HEK293 (cell line): ENCODE measurements around the gene ABLIM3.

Experiments used
- CTCF ChIA-PET: fragments of 350-600 bp; formaldehyde crosslinking; extraction: SDS; loops from one replicate; lab custom pipeline; 2021; ENCODE audit warnings: antibody characterized with exemption; lab: Yijun Ruan, JAX
- POLR2A ChIA-PET: fragments of 300-600 bp; formaldehyde crosslinking; extraction: SDS; loops from one replicate; lab custom pipeline; 2020; ENCODE audit warnings: antibody characterized with exemption, inconsistent platforms; lab: Yijun Ruan, JAX
- H3K27ac ChIP-seq: fragments of 200-500 bp; sonication (Bioruptor generic); 2 replicates; pipeline ENCODE4 v1.5.1; 2014; ENCODE audit warnings: low read depth, low read length, control low read depth, inconsistent platforms; ENCODE audit errors: extremely low read depth
- H3K36me3 ChIP-seq, 2 experiments: fragments of 200-500 bp in 1 of 2; sonication (Bioruptor generic) in 1 of 2; 1 replicate in 1 of 2; 2 replicates in 1 of 2; pipeline ENCODE4 v1.5.1; 2014 to 2017; ENCODE audit warnings: inconsistent platforms in 2 of 2, low read length in 2 of 2; ENCODE audit not compliant: control insufficient read depth in 2 of 2, insufficient read depth in 1 of 2
- H3K4me1 ChIP-seq: fragments of 200-500 bp; sonication (Bioruptor generic); 2 replicates; pipeline ENCODE4 v1.5.1; 2014; ENCODE audit warnings: mild to moderate bottlenecking, low read length, inconsistent platforms; ENCODE audit not compliant: control insufficient read depth, insufficient read depth
- H3K4me3 ChIP-seq: 2 replicates; pipeline ENCODE4 v1.5.1; 2011; ENCODE audit warnings: low read depth, mild to moderate bottlenecking, control low read depth, low read length, moderate library complexity
- H3K9me3 ChIP-seq: fragments of 200-500 bp; sonication (Bioruptor generic); 2 replicates; pipeline ENCODE4 v1.5.1; 2014; ENCODE audit warnings: low read depth, low read length, inconsistent platforms; ENCODE audit not compliant: control insufficient read depth, insufficient read depth
- BCL11A ChIP-seq: fragments of 450-650 bp; formaldehyde crosslinking; IDR thresholded peaks from 2 replicates; pipeline ENCODE4 v1.5.1; 2016; ENCODE audit warnings: low read depth, missing biosample characterization, missing genetic modification characterization
- OVOL3 ChIP-seq: fragments of 450-650 bp; formaldehyde crosslinking; IDR thresholded peaks from 2 replicates; pipeline ENCODE4 v1.5.1; 2016; ENCODE audit warnings: missing biosample characterization, missing genetic modification characterization
- PRDM4 ChIP-seq: fragments of 450-650 bp; formaldehyde crosslinking; IDR thresholded peaks from 2 replicates; pipeline ENCODE4 v1.5.1; 2017; ENCODE audit warnings: missing biosample characterization, missing genetic modification characterization
- TCF7L2 ChIP-seq: IDR thresholded peaks from 2 replicates; pipeline ENCODE4 v1.6.1; 2011; ENCODE audit warnings: low read depth, mild to moderate bottlenecking, inconsistent platforms, low read length, moderate library complexity, borderline replicate concordance
- TRIM28 ChIP-seq: IDR thresholded peaks from 2 replicates; pipeline ENCODE4 v1.6.1; 2011; ENCODE audit warnings: low read length, control low read depth, borderline replicate concordance
- YY2 ChIP-seq: fragments of 450-650 bp; formaldehyde crosslinking; IDR thresholded peaks from 2 replicates; pipeline ENCODE4 v1.5.1; 2016; ENCODE audit warnings: missing biosample characterization, missing genetic modification characterization
- ZBTB11 ChIP-seq: fragments of 450-650 bp; formaldehyde crosslinking; conservative IDR thresholded peaks from 2 replicates; pipeline ENCODE4 v1.5.1; 2016; ENCODE audit warnings: low read depth, missing biosample characterization, missing genetic modification characterization
- ZBTB17 ChIP-seq: fragments of 450-650 bp; formaldehyde crosslinking; IDR thresholded peaks from 2 replicates; pipeline ENCODE4 v1.5.1; 2016; ENCODE audit warnings: missing biosample characterization, missing genetic modification characterization
- ZBTB6 ChIP-seq: fragments of 450-650 bp; formaldehyde crosslinking; IDR thresholded peaks from 2 replicates; pipeline ENCODE4 v1.5.1; 2017; ENCODE audit warnings: missing biosample characterization, missing genetic modification characterization
- ZNF132 ChIP-seq: fragments of 450-650 bp; formaldehyde crosslinking; IDR thresholded peaks from 2 replicates; pipeline ENCODE4 v1.5.1; 2017; ENCODE audit warnings: missing biosample characterization, missing genetic modification characterization, borderline replicate concordance
- ZNF169 ChIP-seq: fragments of 450-650 bp; formaldehyde crosslinking; IDR thresholded peaks from 2 replicates; pipeline ENCODE4 v1.5.1; 2016; ENCODE audit warnings: missing biosample characterization, missing genetic modification characterization
- ZNF18 ChIP-seq: fragments of 450-650 bp; formaldehyde crosslinking; IDR thresholded peaks from 2 replicates; pipeline ENCODE4 v1.5.1; 2016; ENCODE audit warnings: missing biosample characterization, missing genetic modification characterization
- ZNF514 ChIP-seq: fragments of 450-650 bp; formaldehyde crosslinking; IDR thresholded peaks from 2 replicates; pipeline ENCODE4 v1.5.1; 2016; ENCODE audit warnings: missing biosample characterization, missing genetic modification characterization
- ZNF518A ChIP-seq: fragments of 450-650 bp; formaldehyde crosslinking; conservative IDR thresholded peaks from 2 replicates; pipeline ENCODE4 v1.5.1; 2016; ENCODE audit warnings: low read depth, missing biosample characterization, missing genetic modification characterization
- ZNF548 ChIP-seq: fragments of 450-650 bp; formaldehyde crosslinking; IDR thresholded peaks from 2 replicates; pipeline ENCODE4 v1.5.1; 2016; ENCODE audit warnings: missing biosample characterization, missing genetic modification characterization
- ZNF610 ChIP-seq: fragments of 450-650 bp; formaldehyde crosslinking; IDR thresholded peaks from 2 replicates; pipeline ENCODE4 v1.5.1; 2016; ENCODE audit warnings: missing biosample characterization, missing genetic modification characterization, borderline replicate concordance
- ZNF660 ChIP-seq: fragments of 450-650 bp; IDR thresholded peaks from 2 replicates; pipeline ENCODE4 v1.5.1; 2018; ENCODE audit warnings: missing biosample characterization, mild to moderate bottlenecking, missing genetic modification characterization
- ZNF837 ChIP-seq: fragments of 450-650 bp; formaldehyde crosslinking; IDR thresholded peaks from 2 replicates; pipeline ENCODE4 v1.5.1; 2016; ENCODE audit warnings: missing biosample characterization, missing genetic modification characterization
- ZSCAN18 ChIP-seq: fragments of 450-650 bp; formaldehyde crosslinking; IDR thresholded peaks from 2 replicates; pipeline ENCODE4 v1.5.1; 2016; ENCODE audit warnings: missing biosample characterization, missing genetic modification characterization
- ZXDB ChIP-seq: fragments of 450-650 bp; formaldehyde crosslinking; IDR thresholded peaks from 2 replicates; pipeline ENCODE4 v1.5.1; 2016; ENCODE audit warnings: missing biosample characterization, missing genetic modification characterization

Gene ABLIM3

GRCh38 chr5:149166591-149167100 is 25.4 kb downstream of the ABLIM3 start:
- TF ChIP-seq ZNF18 (tag by site-specific recombination) (no peak), ZNF518A (tag by site-specific recombination) (no peak), ZNF660 (tag by site-specific recombination) (no peak), ZNF837 (no peak), TRIM28 (no peak), ZBTB17 (tag by site-specific recombination) (no peak), BCL11A (tag by site-specific recombination) (no peak), OVOL3 (tag by site-specific recombination) (no peak), ZNF132 (tag by site-specific recombination) (no peak), ZNF169 (tag by site-specific recombination) (no peak), ZNF548 (tag by site-specific recombination) (no peak), ZNF610 (tag by site-specific recombination) (no peak), ZXDB (tag by site-specific recombination) (no peak), ZNF514 (tag by site-specific recombination) (no peak), YY2 (tag by site-specific recombination) (no peak), TCF7L2 (no peak), ZSCAN18 (tag by site-specific recombination) (no peak), PRDM4 (tag by site-specific recombination) (no peak), ZBTB6 (tag by site-specific recombination) (no peak), ZBTB11 (tag by site-specific recombination) (no peak)
- H3K27ac ChIP-seq = no peak overlapping the region
- no peaks in the 10 kb centered on the region for H3K4me1 ChIP-seq
- no peaks in the 10 kb centered on the region for H3K9me3 ChIP-seq
- POLR2A ChIA-PET = no interaction called here
- H3K4me3 ChIP-seq = no peak overlapping the region
- CTCF ChIA-PET = interaction anchor here (0.6 to 0.7 kb wide), 2 partner anchors 26 to 71 kb away, joined by 3 read pairs; no protein-coding TSS in a partner anchor
- H3K36me3 ChIP-seq = no peaks in the 10 kb centered on the region
